Fibroblast of pulmonary artery (primary cell): ENCODE measurements around the gene ITSN1.

Experiments used
- DNase-seq: peaks from one replicate; pipeline ENCODE4 v3.0.0-alpha.2; 2010; ENCODE audit warnings: low read depth
- H3K4me3 ChIP-seq: replicated peaks from 2 replicates; pipeline ENCODE4 v1.5.1; 2011; ENCODE audit warnings: low read depth, mild to moderate bottlenecking, control low read depth, low read length, moderate library complexity
- TF ChIP-seq, protein P1 (sequence below): IDR thresholded peaks from 2 replicates; pipeline ENCODE4 v1.5.1; 2011; ENCODE audit warnings: mild to moderate bottlenecking, control low read depth, low read length, inconsistent platforms; ENCODE audit errors: missing control alignments

The ITSN1 gene

DNA sequence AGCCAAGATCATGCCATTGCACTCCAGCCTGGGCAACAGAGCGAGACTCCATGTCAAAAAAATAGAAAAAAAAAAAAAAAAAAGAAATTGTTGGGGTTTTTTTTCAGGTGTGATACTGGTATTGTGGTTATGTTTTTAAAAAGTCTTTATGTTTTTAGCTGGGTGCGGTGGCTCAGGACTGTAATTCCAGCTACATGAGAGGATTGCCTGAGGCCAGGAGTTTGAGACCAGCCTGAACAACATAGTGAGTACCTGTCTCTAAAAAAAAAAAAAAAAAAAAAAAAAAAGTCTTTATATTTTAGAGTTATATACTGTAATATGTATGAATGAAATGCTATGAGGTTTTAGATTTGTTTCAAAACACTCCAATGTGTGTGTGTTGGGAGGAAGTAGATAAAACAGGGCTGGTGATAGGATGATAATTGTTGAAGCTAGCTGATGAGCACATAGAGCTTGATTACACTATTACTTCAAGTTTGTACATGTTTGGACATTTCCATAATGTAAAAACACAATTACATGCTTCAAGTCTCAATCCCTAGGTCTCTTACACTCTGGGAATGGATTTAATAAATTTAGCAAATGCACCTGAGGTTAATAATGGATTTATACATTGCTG lies 303.5 kb downstream of the ITSN1 start:
- H3K4me3 ChIP-seq = no peak overlapping the region
- TF ChIP-seq, protein P1, sequence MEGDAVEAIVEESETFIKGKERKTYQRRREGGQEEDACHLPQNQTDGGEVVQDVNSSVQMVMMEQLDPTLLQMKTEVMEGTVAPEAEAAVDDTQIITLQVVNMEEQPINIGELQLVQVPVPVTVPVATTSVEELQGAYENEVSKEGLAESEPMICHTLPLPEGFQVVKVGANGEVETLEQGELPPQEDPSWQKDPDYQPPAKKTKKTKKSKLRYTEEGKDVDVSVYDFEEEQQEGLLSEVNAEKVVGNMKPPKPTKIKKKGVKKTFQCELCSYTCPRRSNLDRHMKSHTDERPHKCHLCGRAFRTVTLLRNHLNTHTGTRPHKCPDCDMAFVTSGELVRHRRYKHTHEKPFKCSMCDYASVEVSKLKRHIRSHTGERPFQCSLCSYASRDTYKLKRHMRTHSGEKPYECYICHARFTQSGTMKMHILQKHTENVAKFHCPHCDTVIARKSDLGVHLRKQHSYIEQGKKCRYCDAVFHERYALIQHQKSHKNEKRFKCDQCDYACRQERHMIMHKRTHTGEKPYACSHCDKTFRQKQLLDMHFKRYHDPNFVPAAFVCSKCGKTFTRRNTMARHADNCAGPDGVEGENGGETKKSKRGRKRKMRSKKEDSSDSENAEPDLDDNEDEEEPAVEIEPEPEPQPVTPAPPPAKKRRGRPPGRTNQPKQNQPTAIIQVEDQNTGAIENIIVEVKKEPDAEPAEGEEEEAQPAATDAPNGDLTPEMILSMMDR = no peak
- DNase-seq = no peak

DNA sequence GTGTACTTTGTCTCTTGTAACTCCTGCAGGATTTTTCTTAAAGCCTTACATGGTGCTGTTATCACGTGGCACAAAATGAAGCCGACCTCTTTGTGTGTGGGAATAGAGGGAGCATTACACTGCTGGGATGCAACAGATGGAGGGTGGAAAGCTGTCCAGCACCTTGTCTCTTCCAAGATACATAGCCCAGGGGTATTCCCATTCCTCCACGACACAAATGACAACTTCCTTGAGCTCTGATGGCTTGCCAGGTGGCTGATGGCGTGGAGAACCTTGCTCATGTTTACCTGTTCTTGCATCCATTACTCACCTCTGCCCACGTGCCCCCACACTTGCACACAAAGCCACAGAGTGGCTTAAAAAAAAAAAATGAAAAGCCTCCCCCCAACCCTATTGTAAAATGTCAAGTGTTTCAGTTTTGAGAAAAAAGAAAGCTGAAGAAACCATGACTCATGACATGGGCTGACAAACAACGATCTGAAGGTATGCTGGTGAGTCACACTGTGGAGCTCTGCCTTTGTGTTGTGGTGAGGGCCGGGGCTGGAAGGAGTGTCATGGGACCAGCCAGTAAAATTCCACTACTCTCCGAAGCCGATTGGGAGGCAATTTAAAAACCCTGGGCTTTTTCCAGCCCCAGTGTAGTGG lies 305.3 kb downstream of the ITSN1 start:
- TF ChIP-seq, protein P1 = no peak
- peak; percentile 96 for DNase-seq
- H3K4me3 ChIP-seq = peak overlapping the region; percentile 42

DNA sequence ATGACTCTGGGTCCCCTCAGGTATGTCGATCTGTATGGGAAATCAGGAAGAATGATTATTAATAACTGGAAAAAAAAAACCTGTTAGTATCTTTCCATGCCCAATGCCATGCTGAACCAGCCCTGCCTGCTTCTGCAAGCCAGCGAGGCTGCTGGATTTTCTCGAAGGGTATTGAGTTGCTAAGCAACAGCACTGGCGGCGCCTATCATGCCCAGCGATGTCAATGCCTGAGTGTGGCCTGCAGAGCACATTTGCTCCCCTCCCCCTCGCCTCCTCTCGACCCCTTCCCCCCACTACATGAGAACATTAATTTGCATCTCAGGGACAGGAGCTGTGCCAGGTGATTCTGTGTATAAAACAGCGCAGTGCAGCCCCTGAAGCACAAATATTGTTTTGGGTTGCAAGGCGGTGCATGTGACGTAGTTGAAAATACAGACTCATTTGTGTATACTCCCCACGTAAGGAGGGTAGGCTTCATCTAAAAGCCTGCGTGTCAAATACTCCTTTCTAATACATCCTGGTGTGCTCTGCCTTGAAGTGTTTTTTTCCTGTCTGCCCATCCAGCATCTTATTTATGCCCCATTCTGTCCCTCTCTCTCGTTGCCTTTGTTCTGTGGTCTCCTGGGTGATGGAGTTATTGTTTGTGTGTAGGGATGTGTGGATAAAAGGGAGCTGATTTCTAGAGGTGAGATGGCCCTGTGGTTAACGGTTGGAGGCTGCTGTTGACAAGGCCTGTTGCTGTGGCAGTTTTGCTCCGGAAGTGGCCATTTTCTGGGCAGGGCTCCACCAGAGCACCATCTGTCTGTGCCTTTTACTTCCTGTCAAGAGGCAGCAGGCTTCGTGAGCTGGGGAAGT lies 306.0 kb downstream of the ITSN1 start:
- peak; percentile 18 for DNase-seq
- TF ChIP-seq, protein P1 = no peak
- H3K4me3 ChIP-seq = peak overlapping the region; percentile 23

DNA sequence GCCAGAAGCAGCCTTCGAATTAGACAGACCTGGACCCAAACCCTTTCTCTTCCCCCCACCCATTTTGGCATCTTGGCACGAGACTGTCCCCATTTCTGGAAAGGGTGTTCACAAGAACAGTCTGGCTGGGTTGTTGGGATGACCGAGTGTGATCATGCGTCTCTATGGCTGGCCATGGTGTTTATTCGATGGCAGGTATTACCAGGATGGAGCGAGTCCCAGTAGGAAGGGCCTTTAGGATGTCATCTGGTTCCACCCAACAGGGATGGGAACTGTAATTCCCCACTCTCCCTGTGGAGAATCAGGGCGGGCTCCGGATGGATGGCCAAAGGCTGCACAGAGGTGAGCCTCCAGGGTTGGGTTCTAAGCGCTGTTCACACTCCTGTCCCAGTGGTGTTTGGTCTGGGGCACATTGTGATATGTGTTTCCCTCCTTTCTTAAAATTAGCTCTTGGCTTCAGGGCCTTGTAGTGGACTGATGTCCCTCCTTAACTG lies 306.7 kb downstream of the ITSN1 start:
- DNase-seq = no peak
- H3K4me3 ChIP-seq = no peak overlapping the region
- TF ChIP-seq, protein P1 = no peak
